K562 (cell line): ENCODE results near the gene GLRX. TPM values are rescaled to one million over a fixed set of nuclear protein-coding genes. Genes with fewer than 3 reads are reported as not detected.
A peak's percentile ranks its signal among the peaks of the same experiment; 100 is the strongest.

ENCODE experiments used
- EP400 ChIP-seq: fragments of 450-650 bp; IDR thresholded peaks from 2 replicates; pipeline ENCODE4 v1.6.1; 2017; ENCODE audit warnings: antibody characterized with exemption, mild to moderate bottlenecking, moderate library complexity
- ERF ChIP-seq: fragments of 450-650 bp; formaldehyde crosslinking; IDR thresholded peaks from 2 replicates; pipeline ENCODE4 v1.4.0; 2020; ENCODE audit warnings: mild to moderate bottlenecking, mixed read lengths
- JUND ChIP-seq, 2 experiments: IDR thresholded peaks; 2 replicates in 1 of 2; 3 replicates in 1 of 2; pipeline ENCODE4 v1.6.1; 2011; ENCODE audit warnings: borderline replicate concordance in 2 of 2, low read depth in 2 of 2, low read length in 2 of 2, improper control_type of control experiment in 1 of 2, missing biosample characterization in 1 of 2, missing genetic modification characterization in 1 of 2, missing genetic modification reagents in 1 of 2
- KDM2B ChIP-seq: fragments of 250-450 bp; sonication (Bioruptor Pico); IDR thresholded peaks from 2 replicates; pipeline ENCODE4 v1.8.0; 2021; ENCODE audit warnings: mild to moderate bottlenecking, moderate library complexity
- L3MBTL2 ChIP-seq: fragments of 450-650 bp; IDR thresholded peaks from 2 replicates; pipeline ENCODE4 v1.6.1; 2016; ENCODE audit warnings: mild to moderate bottlenecking, moderate library complexity
- MAZ ChIP-seq, 2 experiments: fragments of 450-650 bp in 1 of 2; sonication (generic) in 1 of 2; formaldehyde crosslinking; IDR thresholded peaks in 1 of 2; conservative IDR thresholded peaks in 1 of 2; 2 replicates each; pipeline versions ENCODE4 v1.4.0 to v1.5.0; 2020; ENCODE audit warnings: mild to moderate bottlenecking in 1 of 2, missing genetic modification reagents in 1 of 2
- MCM3 ChIP-seq: fragments of 450-650 bp; IDR thresholded peaks from 2 replicates; pipeline ENCODE4 v1.6.1; 2016
- PRPF4 ChIP-seq: fragments of 200-400 bp; formaldehyde crosslinking; IDR thresholded peaks from one replicate; pipeline ENCODE4 v1.6.1; 2017; ENCODE audit warnings: low read length, low read depth, mild to moderate bottlenecking; ENCODE audit not compliant: insufficient read depth, poor library complexity, severe bottlenecking
- RBFOX2 ChIP-seq: fragments of 200-400 bp; formaldehyde crosslinking; IDR thresholded peaks from 2 replicates; pipeline ENCODE4 v1.6.1; 2017; ENCODE audit warnings: low read depth, mild to moderate bottlenecking, low read length, moderate library complexity
- SMC3 ChIP-seq: conservative IDR thresholded peaks from 2 replicates; pipeline ENCODE4 v1.6.1; 2011; ENCODE audit warnings: low read depth, low read length, improper control_type of control experiment; ENCODE audit not compliant: insufficient read depth
- XRCC5 ChIP-seq: fragments of 200-400 bp; formaldehyde crosslinking; IDR thresholded peaks from 2 replicates; pipeline ENCODE4 v1.6.1; 2017; ENCODE audit warnings: low read depth, mild to moderate bottlenecking, low read length
- ZNF24 ChIP-seq: fragments of 450-650 bp; IDR thresholded peaks from 2 replicates; pipeline ENCODE4 v1.6.1; 2016
- ZNF561 ChIP-seq: fragments of 450-650 bp; formaldehyde crosslinking; conservative IDR thresholded peaks from 2 replicates; pipeline ENCODE4 v1.4.0; 2020; ENCODE audit warnings: mild to moderate bottlenecking, moderate library complexity
- ZNF778 ChIP-seq: fragments of 450-650 bp; formaldehyde crosslinking; IDR thresholded peaks from 2 replicates; pipeline ENCODE4 v1.4.0; 2020; ENCODE audit warnings: mild to moderate bottlenecking, moderate library complexity
- polyA plus RNA-seq, 8 experiments: library from polyadenylated mRNA; depleted of rRNA in 4 of 8; stranded (reverse) in 5 of 8; unstranded in 3 of 8; fragments of >200 nt; fragmentation: Nextera tagmentation in 2 of 8; fragmentation: Illumina TruSeq in 1 of 8; extraction: Ambion mirVana in 2 of 8; extraction: Trizol in 1 of 8; gene quantifications; 2 replicates each; pipeline versions ENCODE4 v1.2.1 to v1.2.3, GENCODE V29; 2011 to 2014; ENCODE audit warnings: inconsistent platforms in 1 of 8, missing spikeins in 1 of 8
- total RNA-seq, 7 experiments: library from RNA; depleted of rRNA in 6 of 7; stranded (reverse); fragments of >200 nt in 6 of 7; fragmentation: Illumina TruSeq in 2 of 7; extraction: Trizol in 2 of 7; gene quantifications; 2 replicates each; pipeline versions ENCODE4 v1.2.1 to v1.2.3, GENCODE V29; 2011 to 2021; ENCODE audit warnings: low replicate concordance in 1 of 7
- TF ChIP-seq, protein P1 (sequence below): sonication (generic); formaldehyde crosslinking; IDR thresholded peaks from 2 replicates; pipeline ENCODE4 v1.4.0; 2020; ENCODE audit warnings: mild to moderate bottlenecking, missing genetic modification reagents
- TF ChIP-seq, protein P2 (sequence below), 2 experiments: IDR thresholded peaks; 2 replicates each; pipeline ENCODE4 v1.6.1; 2011; ENCODE audit warnings: borderline replicate concordance in 1 of 2, control low read depth in 1 of 2, low read depth in 1 of 2, low read length in 1 of 2, mild to moderate bottlenecking in 1 of 2, mixed read lengths in 1 of 2, moderate library complexity in 1 of 2; ENCODE audit not compliant: insufficient read depth in 1 of 2, insufficient read length in 1 of 2, poor library complexity in 1 of 2, severe bottlenecking in 1 of 2; ENCODE audit errors: extremely low read depth in 1 of 2

Gene GLRX
- total and polyA plus RNA-seq, 9 of the 15 experiments (the other 6 are each of a cell fraction or from before 2014, with no cell fraction given): 2.3 to 11.2 (median 4.6) TPM

DNA sequence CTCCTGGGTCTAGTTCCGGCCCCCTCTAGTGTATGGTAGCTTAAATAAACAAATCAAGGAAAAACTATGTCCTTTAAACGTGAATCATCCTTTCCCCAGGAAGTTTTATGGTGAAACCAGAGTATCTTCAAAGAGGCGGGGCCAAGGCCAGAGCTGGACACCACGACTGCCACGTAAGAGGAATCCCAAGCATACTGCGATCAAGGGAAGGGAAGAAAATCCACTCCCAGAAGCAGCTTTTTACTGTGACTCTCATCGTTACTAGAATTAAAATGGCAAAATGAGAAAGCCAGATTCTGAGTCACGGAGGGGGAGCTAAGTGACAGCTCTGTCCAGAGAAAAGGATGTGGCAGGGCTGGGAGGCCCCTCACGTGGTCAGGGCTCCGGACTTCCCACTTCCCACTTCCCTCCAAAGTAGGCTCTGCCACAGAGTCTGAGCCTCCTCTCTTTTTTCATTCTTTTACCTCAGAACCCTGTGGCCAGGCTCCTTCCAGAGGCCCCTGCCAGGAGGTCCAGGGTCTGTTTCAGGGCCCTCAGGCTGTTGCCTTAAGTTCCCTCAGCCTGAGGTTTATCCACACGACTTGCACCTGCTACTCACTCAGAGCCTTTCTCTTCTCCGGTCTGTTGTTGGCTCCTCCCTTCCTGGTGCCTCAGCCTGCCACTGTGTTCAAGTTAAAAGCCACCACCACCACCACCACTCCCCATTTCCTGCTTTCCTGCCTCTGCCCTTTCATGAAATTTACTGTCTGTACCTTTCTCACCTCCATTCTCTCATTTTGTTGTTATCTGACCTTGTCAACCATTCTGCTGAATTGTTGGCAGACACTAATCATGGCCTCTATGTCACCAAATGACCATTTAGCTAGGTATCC is 1.4 kb upstream of the GLRX start (continued):
- TF ChIP-seq EP400 (peak; percentile 45), XRCC5 (no peak), ERF (CRISPR knock-in tag) (no peak), ZNF24 (no peak), MAZ (CRISPR knock-in tag; conservative IDR thresholded peaks at IDR 0.05 in 1 of 2, IDR thresholded peaks at IDR 0.05 in 1 of 2) (peak in 1 of 2 experiments; percentile 29; a peak in 1 of 4 replicates), ZNF561 (CRISPR knock-in tag) (no peak), L3MBTL2 (peak; percentile 91), KDM2B (CRISPR knock-in tag) (no peak), PRPF4 (no peak), RBFOX2 (no peak), SMC3 (no peak), ZNF778 (CRISPR knock-in tag) (no peak), MCM3 (no peak), JUND (IDR thresholded peaks at IDR 0.05; ENCODE audit: borderline replicate concordance, low read depth, low read length) (peak; percentile 60; the same call in 1 of the 2 replicates), JUND (tag; IDR thresholded peaks at IDR 0.05; ENCODE audit: borderline replicate concordance, low read depth, low read length) (0 out of 3 replicates have a peak, but pooled peaks have one; percentile 8)
- TF ChIP-seq, protein P1, sequence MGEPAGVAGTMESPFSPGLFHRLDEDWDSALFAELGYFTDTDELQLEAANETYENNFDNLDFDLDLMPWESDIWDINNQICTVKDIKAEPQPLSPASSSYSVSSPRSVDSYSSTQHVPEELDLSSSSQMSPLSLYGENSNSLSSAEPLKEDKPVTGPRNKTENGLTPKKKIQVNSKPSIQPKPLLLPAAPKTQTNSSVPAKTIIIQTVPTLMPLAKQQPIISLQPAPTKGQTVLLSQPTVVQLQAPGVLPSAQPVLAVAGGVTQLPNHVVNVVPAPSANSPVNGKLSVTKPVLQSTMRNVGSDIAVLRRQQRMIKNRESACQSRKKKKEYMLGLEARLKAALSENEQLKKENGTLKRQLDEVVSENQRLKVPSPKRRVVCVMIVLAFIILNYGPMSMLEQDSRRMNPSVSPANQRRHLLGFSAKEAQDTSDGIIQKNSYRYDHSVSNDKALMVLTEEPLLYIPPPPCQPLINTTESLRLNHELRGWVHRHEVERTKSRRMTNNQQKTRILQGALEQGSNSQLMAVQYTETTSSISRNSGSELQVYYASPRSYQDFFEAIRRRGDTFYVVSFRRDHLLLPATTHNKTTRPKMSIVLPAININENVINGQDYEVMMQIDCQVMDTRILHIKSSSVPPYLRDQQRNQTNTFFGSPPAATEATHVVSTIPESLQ: no peak
- TF ChIP-seq, protein P2, sequence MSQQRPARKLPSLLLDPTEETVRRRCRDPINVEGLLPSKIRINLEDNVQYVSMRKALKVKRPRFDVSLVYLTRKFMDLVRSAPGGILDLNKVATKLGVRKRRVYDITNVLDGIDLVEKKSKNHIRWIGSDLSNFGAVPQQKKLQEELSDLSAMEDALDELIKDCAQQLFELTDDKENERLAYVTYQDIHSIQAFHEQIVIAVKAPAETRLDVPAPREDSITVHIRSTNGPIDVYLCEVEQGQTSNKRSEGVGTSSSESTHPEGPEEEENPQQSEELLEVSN (IDR thresholded peaks at IDR 0.05; ENCODE audit: borderline replicate concordance in 1 of 2, extremely low read depth in 1 of 2, insufficient read depth in 1 of 2, insufficient read length in 1 of 2, low read depth in 1 of 2, low read length in 1 of 2, poor library complexity in 1 of 2, severe bottlenecking in 1 of 2): peak; percentile 44 to 67
- TF ChIP-seq, all 486 proteins: peak for 38
